ENCODE measurements around the gene ACTR1A.
"Not testable (repeated sequence)": the region's sequence is repeated elsewhere in the genome, so short reads cannot be mapped to it uniquely, and the experiment has no call there.

DNA sequence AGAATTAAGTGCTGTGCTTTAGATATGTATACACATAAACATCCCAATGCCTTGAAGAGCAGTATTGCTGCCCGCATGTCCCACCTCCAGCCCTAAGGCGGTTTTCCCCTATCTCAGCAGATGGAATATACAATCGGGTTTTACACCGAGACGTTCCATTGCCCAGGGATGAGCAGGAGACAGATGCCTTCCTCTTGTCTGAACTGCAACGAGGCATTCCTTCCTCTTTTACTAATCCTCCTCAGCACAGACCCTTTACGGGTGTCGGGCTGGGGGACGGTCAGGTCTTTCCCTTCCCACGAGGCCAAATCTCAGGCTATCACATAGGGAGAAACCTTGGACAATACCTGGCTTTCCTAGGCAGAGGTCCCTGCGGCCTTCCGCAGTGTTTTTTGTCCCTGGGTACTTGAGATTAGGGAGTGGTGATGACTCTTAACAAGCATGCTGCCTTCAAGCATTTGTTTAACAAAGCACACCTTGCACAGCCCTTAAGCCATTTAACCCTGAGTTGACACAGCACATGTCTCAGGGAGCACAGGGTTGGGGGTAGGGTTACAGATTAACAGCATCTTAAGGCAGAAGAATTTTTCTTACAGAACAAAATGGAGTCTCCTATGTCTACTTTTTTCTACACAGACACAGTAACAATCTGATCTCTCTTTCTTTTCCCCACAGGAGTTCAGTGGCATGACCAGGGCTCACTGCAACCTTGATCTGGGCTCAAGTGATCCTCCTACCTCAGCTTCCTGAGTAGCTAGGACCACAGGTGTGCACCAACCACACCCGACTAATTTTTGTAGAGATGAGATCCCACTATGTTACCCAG, 47.6 kb downstream of the ACTR1A start:
- not testable (repeated sequence) for TF ChIP-seq CTCF (IDR thresholded peaks at IDR 0.05); EZH2 (IDR thresholded peaks at IDR 0.05; ENCODE audit: borderline replicate concordance, insufficient read depth, low read depth, low read length, poor library complexity, severe bottlenecking)
